GM19438 (cell line): ENCODE results near the gene GNAL.

Experiments used
- ATAC-seq: cut with Tn5 transposase; IDR thresholded peaks from one replicate; pipeline ENCODE4 v1.9.1; 2021; ENCODE audit warnings: low read depth; ENCODE audit not compliant: unreplicated experiment

The GNAL gene

DNA sequence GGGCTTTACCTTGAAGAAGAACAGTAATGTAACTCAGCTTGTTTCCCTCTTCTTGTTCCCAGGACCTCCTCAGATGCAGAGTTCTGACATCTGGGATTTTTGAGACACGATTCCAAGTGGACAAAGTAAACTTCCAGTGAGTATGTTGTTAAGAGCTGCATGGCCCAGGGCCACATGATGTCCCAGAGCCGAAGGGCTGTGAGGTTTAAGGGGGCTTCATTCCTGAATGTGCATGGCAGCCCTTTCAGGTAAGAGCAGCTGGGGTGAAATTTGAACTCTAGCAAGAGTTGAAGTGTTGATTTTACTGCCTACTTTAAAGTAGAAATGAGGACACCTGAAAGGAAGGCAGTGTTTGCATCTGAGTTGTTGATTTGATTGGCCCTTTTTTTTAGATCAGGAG is 175.4 kb downstream of the GNAL start:
- no peak for ATAC-seq

DNA sequence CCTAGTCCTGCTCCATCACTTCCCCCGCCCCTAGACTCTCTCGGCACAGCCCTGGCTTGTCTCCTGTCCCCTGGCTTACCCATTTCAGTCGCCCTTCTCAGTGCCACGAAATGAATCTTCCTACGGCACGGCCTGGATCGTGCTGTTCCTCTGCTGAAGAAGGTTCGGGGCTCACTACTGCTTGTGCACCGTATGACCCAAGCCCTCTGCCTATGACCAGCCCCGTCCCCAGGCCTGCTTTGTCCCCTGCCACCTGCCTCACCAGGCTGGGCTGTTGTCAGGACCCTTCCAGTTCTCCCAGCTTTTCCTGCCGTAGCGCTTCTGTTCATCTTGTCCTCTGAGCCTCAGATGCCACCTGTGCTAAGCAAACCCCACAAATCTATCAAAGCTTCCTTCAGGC is 176.0 kb downstream of the GNAL start:
- no peak for ATAC-seq

DNA sequence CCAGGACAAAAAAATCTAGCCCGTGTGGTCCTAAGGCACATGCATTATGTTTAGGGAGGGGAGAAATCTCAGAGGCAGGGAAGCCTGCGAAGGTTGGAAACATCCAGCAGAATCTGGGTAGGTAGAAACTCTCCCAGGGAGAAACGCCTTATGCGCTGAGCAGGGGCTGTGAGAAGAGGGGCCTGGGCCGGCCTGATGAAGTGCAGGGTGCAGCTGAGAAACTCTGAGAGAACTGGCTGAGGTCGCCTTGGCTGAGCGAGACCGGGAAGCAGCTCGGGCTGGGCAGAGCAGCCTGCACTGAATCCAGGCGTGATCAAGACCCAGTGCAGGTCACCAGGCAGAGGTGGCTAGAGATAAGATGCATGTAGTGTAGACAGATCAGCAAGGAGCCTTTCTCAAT is 177.3 kb downstream of the GNAL start:
- ATAC-seq = no peak

DNA sequence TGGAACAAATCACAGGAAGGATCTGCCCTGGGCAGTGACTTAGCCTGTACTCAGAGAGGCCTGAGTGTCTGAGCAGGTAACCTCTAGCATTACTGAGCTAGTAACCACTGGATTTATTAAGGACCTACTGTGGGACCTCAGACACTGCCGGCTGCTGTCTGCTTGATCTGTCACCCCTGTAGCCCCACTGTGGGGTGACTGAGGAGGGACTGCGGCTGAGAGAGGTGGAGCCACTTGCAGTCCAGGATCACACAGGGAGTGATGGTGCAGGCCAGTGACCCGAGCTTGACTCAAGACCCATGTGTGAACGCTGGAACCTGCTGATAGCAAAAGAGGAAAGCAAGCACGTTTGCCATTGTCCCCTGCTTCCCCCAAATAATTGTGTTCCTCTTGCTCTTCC is 177.7 kb downstream of the GNAL start:
- no peak for ATAC-seq

DNA sequence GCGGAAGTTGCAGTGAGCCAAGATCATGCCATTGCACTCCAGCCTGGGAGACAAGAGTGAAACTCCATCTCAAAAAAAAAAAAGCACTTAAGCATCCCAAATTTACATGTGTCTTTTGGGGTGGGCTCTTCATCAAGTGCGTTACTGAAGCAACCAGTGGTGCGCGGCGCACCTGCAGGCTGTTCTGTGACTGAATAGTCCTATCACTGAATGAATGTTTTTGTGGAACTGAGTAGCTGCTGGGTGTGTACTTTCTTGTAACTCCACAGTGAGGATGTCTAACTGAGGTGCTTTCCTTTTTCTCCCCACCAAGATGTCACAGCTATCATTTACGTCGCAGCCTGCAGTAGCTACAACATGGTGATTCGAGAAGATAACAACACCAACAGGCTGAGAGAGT is 179.2 kb downstream of the GNAL start:
- no peak for ATAC-seq

DNA sequence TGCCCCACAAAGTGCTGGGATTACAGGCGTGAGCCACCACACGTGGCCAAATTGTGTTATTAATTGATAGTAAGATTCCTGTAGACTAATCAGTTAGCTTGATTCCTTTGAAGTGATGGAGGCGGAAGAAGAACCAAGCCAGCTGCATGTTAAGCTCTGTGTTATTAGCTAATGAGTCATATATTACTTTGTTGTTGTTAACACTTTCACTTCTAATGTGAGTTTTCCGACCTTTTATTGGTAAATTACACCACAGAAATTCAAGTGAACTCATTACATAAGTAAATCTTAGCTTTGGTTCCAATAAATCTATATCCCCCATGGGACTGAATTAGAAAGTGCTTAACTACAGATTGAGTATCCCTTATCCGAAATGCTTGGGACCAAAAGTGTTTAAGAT is 182.4 kb downstream of the GNAL start:
- ATAC-seq = no peak

DNA sequence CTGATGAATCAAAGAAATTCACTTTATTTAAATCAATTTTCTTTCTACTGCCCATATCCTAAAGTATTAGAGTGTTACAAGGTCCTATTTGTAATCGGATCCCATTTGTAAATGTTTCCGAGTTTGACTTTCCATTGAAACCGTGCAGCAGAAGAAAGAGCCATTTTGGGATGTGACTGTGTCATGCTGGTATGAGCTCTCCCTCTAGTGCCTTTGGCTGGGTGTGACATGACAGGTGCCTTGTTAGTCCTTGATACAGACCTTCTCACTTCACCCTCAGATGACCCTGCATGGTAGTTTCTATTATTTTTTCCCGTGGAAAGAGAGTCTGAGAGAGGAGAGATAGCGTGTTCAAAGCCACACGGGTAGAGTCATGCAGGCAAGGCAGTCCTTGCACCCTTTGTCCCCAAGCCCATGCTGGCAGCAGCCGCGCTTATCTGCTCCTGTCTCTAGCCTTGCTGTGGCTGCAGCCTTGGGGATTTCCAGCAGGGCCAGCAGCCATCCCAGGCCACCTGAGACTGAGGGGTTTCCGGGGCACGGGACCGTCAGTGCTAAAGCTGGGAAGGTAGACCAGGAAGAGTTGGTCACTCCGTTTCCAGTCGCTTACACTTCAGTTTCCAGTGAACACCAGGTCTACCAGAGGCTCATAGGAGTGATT is 183.5 kb downstream of the GNAL start:
- ATAC-seq = no peak

DNA sequence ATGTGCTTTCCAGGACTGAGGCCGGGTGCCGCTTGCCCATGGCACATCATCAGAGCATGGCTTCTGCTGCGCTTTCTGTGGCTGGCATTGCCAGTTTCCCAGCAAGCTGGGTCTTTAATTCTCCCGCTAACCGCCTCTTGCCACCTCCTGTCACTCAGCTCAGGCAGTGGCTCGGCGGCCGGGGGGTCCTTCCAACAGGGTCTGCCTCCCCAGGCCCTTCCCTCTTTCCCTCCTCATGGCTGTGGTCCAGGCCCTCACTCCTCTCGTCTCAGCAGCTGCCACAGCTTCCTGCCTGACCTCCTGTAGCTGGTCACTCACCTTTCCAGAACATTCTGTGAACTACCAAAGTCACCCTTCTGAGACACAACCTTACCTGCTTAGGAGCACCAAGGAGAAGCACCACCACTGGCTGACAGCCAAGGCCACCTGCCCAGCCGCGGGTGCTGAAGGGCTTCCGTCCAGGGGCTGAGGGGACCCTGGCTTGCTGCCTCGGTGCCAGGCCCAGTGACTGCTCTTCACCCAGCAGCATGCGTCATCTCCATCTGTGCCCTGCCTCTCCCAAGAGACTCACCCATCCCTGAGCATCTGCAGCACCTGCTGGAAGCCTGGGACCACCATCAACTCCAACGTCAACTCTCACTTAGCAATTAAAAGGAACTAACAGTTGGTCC is 184.7 kb downstream of the GNAL start:
- ATAC-seq = no peak

DNA sequence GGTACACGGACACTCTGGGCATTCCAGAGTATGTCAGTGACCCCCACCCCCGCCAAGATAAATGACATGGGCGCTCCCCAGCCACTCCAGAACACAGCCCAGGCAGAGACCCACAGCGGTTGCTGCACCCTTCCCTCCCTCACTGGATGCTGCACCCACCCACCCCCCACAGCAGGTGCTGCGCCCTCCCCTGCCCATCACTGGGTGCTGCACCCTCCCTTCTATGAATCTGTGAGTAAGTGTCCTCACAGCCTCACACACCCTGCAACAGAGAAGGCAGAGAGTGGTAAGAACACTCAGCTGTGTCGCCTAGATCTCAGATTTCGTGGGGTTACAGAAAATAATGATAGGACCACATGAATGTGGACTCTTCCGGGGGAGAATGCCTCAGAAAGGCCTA is 185.6 kb downstream of the GNAL start:
- ATAC-seq = no peak

DNA sequence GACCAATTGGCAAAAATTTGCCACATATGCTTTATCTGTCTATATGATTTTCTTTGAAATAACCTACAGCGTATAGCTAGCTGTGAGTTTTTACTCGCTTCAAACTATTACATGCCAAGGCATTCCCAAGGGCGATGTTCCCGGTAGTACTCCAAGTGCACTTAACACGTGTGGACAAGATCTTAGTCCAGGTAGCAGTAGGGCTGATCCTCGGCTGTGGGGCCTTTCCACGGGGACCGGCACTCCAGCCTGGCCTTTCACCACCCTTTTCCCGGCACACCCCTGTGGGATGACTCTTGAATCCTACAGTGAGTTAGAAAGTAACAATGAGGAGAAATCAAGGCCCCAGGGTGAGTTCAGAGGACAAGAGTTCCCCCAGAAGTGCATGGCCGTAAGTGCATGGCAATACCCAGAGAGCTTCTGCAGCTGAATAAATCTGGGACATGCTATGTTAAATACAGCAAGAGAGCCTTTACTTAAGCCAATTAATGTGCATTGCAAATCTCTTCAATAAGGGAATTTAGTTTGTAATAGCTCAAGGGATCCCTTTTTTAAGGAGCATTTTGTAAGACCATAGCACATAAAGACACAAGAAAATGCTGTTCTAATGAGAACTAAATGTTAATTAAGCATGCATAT is 188.6 kb downstream of the GNAL start:
- no peak for ATAC-seq

DNA sequence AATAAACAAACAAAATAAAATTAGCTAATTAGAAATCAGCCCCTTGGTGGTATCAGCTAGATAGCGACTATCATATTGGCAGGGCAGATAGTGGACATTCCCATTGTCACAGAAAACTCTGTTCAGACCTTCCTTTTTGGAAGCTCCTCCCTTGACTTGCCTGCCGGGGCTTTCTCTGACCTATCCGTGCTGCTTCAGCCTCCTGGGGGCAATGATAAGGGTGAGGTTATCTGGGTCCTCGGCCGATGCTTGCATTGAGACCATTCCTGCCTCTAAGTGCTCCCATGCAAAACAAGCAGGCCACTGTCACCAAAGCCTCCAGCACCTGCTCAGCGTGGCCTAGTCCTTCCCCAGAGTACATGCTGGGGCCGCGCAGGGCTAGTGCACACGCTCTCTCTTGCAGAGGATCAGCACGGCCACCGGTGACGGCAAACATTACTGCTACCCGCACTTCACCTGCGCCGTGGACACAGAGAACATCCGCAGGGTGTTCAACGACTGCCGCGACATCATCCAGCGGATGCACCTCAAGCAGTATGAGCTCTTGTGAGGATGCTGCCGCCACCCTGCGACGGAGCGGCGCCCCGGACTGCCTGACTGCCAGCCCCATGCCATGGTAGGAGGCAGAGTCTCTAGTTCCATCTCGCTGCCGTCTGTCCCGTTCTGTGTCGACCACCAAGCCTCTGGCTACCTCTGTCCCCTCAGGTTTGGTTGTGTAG is 191.7 kb downstream of the GNAL start:
- no peak for ATAC-seq

DNA sequence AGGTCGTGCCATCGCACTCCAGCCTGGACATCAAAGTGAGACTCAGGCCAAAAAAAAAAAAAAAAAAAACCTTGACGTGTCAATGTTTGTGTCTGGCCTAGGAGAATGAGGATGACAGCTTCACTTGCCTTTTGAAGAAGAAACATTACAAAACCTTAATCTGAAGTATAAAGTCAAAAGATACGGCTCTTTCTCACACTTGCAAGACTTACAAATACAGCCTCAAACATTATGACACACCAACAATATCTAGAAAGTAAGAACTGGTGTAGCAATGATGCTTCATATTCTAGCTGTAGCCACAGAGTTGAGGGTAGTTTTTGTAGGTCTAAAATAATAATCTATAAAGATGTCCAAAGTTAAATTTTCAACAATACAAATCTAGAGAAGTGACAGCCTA is 193.6 kb downstream of the GNAL start:
- no peak for ATAC-seq

DNA sequence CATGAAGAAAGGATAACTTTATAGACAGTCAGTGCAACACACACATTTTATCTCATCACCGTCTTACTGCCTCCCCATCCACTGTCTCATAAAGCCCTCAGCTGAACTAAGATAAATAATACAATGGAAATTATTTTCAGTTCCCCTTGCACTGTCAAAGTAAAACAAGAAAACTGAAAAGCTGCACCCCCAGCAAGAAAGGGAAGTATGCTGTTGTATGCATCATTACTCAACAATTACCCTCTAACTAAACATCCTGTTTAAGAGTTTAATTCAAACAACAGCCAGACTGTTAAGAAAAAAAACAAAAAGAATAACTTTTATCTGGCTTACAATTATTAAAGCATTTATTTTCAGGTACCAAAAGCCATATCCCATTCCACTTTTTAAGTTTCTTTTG is 194.1 kb downstream of the GNAL start:
- ATAC-seq = peak; percentile 65

DNA sequence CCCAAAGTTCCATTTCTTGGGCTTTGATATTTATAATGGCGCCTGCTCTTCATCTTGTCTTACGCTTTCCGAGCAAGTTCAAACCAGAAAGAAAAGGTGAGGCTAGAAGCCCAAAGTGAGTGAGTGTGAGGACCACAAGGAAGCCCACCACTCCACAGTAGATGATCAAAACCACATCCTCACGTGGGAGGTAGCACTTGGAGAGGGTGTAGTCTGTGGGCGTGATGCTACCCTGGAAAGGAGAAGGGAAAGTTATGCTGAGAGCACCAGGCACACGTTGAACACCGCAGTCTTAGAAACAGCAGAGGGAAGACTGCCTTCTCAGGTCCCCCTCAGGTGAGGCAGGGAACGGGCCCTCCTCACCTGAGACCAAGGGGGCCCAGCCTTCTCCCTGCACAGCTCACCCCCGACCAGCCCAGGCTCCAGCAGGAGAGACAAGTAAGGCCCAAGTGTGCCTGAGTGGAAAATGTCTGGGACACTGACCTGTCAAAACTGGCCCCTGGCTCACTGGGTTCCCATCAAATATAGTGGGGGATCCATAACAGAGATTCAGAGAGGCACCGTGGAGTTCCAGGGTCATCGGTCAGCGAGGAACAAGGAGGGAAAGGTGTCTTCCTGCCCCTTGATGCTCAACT is 195.4 kb downstream of the GNAL start:
- no peak for ATAC-seq

DNA sequence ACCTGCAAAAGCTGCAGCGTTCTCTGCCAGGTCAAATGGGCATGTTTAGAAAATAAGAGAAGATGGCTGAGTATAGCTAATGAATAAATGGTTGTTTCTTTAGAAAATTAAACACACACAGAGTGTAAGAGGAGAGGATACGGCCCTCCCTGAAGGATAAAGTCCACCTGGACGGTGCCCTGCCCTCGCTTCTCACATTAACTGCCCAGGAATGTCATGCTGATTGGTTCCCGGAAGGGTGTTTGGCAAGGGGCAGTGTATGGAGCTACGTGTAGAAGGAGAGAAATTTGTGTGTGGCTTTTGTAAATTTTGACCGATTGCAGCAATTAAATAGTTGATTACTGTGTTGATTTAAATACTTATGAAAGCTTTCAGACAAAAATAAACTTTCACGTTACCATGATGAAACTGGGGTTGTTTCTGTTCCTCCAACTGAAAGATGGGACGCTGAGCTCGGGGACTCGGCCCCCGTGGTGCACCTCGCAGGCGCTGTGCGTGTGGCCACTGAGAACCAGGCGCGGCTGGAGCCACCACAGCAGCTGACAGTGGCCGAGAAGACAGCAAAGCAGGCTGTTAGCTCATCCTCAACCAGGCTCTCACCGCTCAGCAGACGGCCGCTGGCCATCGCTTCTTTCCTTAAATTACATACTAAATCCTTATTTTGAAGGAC is 196.3 kb downstream of the GNAL start:
- ATAC-seq = no peak

DNA sequence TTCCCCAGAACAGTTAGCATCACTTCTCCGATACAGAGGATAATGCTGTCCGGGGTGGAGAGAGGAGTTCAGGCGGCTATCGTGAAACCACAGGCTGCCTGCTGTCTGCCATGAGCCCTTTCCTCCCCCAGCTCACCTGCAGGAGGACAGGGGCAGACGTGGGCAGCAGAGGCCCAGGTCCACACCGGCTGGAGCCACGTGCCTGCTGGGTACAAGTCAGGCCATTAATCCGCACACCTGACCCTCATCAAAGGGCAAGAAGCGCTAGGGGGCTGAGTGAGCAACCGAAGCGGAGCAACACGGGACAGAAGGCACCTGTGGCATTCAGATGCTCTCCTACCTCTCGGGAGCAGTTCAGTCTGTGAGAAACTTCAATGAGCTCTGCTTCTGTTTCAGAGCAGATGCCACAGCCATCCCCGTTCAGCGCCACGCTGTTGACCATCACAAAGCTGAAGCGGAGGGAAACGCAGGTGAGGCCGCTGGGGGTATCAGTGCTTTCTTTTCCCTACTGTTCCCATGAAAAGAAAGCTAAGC is 197.6 kb downstream of the GNAL start:
- ATAC-seq = no peak

DNA sequence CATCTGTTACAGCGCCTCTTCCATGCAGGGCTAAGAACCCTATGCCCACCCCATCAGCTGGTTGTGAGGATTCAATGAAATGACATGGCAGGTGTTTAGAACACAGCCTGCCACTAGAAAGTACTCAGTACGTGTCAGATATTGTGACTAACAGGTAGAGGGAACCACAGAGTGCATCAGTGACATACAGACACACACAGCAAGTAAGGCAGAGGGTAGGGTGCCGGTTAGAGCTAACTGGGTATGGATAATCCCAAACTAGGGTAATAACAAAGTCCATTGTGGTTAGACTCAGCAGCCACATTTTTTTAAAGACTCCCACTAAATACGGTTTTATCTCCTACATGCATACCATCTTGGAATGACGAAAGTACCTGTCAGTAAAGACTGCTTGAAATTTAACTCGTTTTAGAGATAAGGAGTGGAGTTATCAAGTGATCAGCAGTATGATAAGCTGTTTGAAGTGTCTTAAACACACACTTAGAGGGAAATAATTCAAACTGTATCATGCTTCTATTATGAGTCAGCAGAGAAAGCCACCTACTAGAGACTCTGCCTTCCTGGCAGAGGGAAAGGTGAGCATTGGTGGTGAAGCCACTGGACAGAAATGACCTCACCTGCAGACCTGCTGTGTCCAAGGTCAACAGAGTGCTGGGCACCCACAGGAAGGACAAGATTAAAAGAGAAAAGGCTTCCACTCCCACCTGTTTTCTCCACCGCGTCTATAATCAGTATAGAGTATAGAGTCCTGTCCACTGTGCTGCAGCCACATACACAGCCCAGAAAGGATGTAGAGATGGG is 198.5 kb downstream of the GNAL start:
- no peak for ATAC-seq

DNA sequence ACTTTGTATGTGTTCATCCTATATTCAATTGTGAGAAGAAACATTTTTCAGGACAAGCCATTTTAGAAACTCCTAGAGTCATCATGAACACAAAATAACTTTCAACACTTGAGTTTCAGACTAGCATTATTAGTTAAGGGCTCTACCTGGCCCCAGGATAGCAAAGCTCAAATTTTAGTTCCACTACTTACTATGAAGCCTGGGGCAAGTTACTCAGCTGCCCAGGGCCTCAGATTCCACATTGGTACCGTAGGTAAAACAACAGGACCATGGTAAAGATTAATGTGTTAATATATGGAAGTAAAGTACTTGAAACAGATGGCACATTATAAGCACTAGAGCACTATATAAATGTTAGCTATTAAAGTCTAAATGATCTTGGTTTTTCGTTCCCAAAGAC is 199.7 kb downstream of the GNAL start:
- ATAC-seq = no peak

DNA sequence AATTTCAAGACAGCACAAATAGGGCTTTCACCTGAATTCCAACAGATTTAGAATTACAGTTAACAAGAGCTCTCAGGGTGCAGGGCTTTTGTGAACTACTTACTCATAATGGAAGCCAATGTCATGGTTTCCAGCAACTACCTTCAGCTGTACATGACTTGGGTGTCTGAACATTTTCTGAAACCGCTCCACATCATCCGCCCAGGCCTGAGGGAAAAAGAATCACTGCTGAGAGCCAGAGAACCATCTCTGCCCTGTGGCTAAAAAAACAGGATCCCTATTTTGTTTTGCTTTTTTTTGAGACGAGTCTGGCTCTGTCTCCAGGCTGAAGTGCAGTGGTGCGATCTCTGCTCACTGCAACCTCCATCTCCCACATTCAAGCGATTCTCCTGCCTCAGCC is 200.2 kb downstream of the GNAL start:
- no peak for ATAC-seq
